HepG2 (cell line): Measurements from ENCODE around the gene HBA2. TPM values are rescaled to one million over a fixed set of nuclear protein-coding genes. Genes with fewer than 3 reads are reported as not detected.

Source experiments
- ARID4A ChIP-seq: sonication (generic); formaldehyde crosslinking; IDR thresholded peaks from 2 replicates; pipeline ENCODE4 v1.5.0; 2020; ENCODE audit warnings: mild to moderate bottlenecking, missing genetic modification reagents, borderline replicate concordance
- ARID5B ChIP-seq: IDR thresholded peaks from 2 replicates; pipeline ENCODE4 v1.4.0; 2020; ENCODE audit warnings: mild to moderate bottlenecking, missing genetic modification reagents
- ATAD3A ChIP-seq: sonication (generic); formaldehyde crosslinking; IDR thresholded peaks from 2 replicates; pipeline ENCODE4 v1.4.0; 2020; ENCODE audit warnings: missing genetic modification reagents
- DRAP1 ChIP-seq: IDR thresholded peaks from 2 replicates; pipeline ENCODE4 v1.6.1; 2016; ENCODE audit warnings: missing genetic modification reagents, missing compliant biosample characterization
- E2F2 ChIP-seq: sonication (generic); formaldehyde crosslinking; IDR thresholded peaks from 2 replicates; pipeline ENCODE4 v1.4.0; 2020; ENCODE audit warnings: missing genetic modification reagents, borderline replicate concordance
- FOXA3 ChIP-seq: IDR thresholded peaks from 2 replicates; pipeline ENCODE4 v1.6.1; 2016; ENCODE audit warnings: missing genetic modification reagents, missing compliant biosample characterization
- KDM5B ChIP-seq: sonication (generic); formaldehyde crosslinking; IDR thresholded peaks from 2 replicates; pipeline ENCODE4 v1.4.0; 2020; ENCODE audit warnings: missing genetic modification reagents, mild to moderate bottlenecking, borderline replicate concordance
- KLF15 ChIP-seq: sonication (generic); formaldehyde crosslinking; IDR thresholded peaks from 2 replicates; pipeline ENCODE4 v1.8.1; 2023; ENCODE audit warnings: borderline replicate concordance, mild to moderate bottlenecking, inconsistent platforms, missing genetic modification reagents, mixed read lengths
- LCORL ChIP-seq, 2 experiments: fragments of 450-650 bp in 1 of 2; sonication (generic) in 1 of 2; formaldehyde crosslinking in 1 of 2; IDR thresholded peaks; 2 replicates each; pipeline versions ENCODE4 v1.5.0 to v1.6.1; 2017 to 2020; ENCODE audit warnings: antibody characterized with exemption in 1 of 2, missing genetic modification reagents in 1 of 2
- MED1 ChIP-seq: sonication (generic); formaldehyde crosslinking; IDR thresholded peaks from 2 replicates; pipeline ENCODE4 v1.4.0; 2020; ENCODE audit warnings: missing genetic modification reagents
- MLX ChIP-seq: IDR thresholded peaks from 2 replicates; pipeline ENCODE4 v1.6.1; 2016
- POLR2A ChIP-seq, 2 experiments: IDR thresholded peaks; 2 replicates each; pipeline ENCODE4 v1.6.1; 2011; ENCODE audit warnings: low read depth in 2 of 2, low read length in 2 of 2, mild to moderate bottlenecking in 1 of 2, moderate library complexity in 1 of 2; ENCODE audit not compliant: insufficient read depth in 1 of 2
- PPARG ChIP-seq: conservative IDR thresholded peaks from 2 replicates; pipeline ENCODE4 v1.6.1; 2016; ENCODE audit warnings: missing biosample characterization, missing genetic modification reagents
- PRPF4 ChIP-seq: fragments of 200-400 bp; formaldehyde crosslinking; IDR thresholded peaks from 2 replicates; pipeline ENCODE4 v1.6.1; 2016; ENCODE audit warnings: low read length, low read depth; ENCODE audit not compliant: poor library complexity, severe bottlenecking
- SALL2 ChIP-seq: sonication (generic); formaldehyde crosslinking; IDR thresholded peaks from 2 replicates; pipeline ENCODE4 v1.8.1; 2023; ENCODE audit warnings: mild to moderate bottlenecking, missing genetic modification reagents, inconsistent platforms
- SMARCC2 ChIP-seq: fragments of 450-650 bp; IDR thresholded peaks from 2 replicates; pipeline ENCODE4 v1.6.1; 2017; ENCODE audit warnings: antibody characterized with exemption, mild to moderate bottlenecking
- TEF ChIP-seq: sonication (generic); formaldehyde crosslinking; IDR thresholded peaks from 2 replicates; pipeline ENCODE4 v1.5.0; 2020; ENCODE audit warnings: missing genetic modification reagents
- ZNF768 ChIP-seq: sonication (generic); formaldehyde crosslinking; IDR thresholded peaks from 2 replicates; pipeline ENCODE4 v1.4.0; 2020; ENCODE audit warnings: missing genetic modification reagents
- polyA plus RNA-seq, 8 experiments: library from polyadenylated mRNA; depleted of rRNA in 3 of 8; stranded (reverse) in 7 of 8; unstranded in 1 of 8; fragments of >200 nt; fragmentation: Illumina TruSeq in 4 of 8; extraction: Trizol in 4 of 8; gene quantifications; 2 replicates each; pipeline versions ENCODE4 v1.2.1 to v1.2.3, GENCODE V29; 2011 to 2016; ENCODE audit warnings: low read depth in 4 of 8, missing spikeins in 1 of 8, mixed read lengths in 1 of 8; ENCODE audit not compliant: insufficient read depth in 1 of 8
- total RNA-seq, 5 experiments: library from RNA; depleted of rRNA; stranded (reverse); fragments of >200 nt; fragmentation: Illumina TruSeq; extraction: Trizol; gene quantifications; 2 replicates each; pipeline ENCODE4 v1.2.3, GENCODE V29; 2016; ENCODE audit warnings: low read depth in 1 of 5

Gene HBA2
- total and polyA plus RNA-seq, 2 of the 13 experiments (the other 11 are each of a cell fraction or from before 2014, with no cell fraction given), result not detected

GRCh38 chr16:162271-162991, 10.2 kb upstream of the HBA2 start (continued):
- TF ChIP-seq ARID4A (CRISPR knock-in tag) (peak; percentile 56; the same call in 1 of the 2 replicates), TEF (CRISPR knock-in tag) (no peak), ARID5B (CRISPR knock-in tag) (peak; percentile 52), SMARCC2 (no peak), MED1 (peak; percentile 61), PRPF4 (no peak), ATAD3A (CRISPR knock-in tag) (no peak), DRAP1 (CRISPR knock-in tag) (no peak), SALL2 (no peak), ZNF768 (CRISPR knock-in tag) (no peak), PPARG (CRISPR knock-in tag) (no peak), FOXA3 (CRISPR knock-in tag) (0 out of 2 replicates have a peak, but pooled peaks have one; percentile 18), KLF15 (CRISPR knock-in tag) (no peak), E2F2 (CRISPR knock-in tag) (no peak), KDM5B (peak; percentile 48; the same call in 1 of the 2 replicates), MLX (CRISPR knock-in tag) (peak; percentile 56; the same call in 1 of the 2 replicates), POLR2A (IDR thresholded peaks at IDR 0.05; ENCODE audit: insufficient read depth in 1 of 2, low read depth in 2 of 2, low read length in 2 of 2) (no peak), LCORL (IDR thresholded peaks at IDR 0.05) (no peak), LCORL (CRISPR knock-in tag; IDR thresholded peaks at IDR 0.05) (peak; percentile 62; the same call in 1 of the 2 replicates)
